Keratinocyte (primary cell): Measurements from ENCODE around the gene DSTN. TPM values are rescaled to one million over a fixed set of nuclear protein-coding genes. Genes with fewer than 3 reads are reported as not detected.

ENCODE experiments used
- DNase-seq: peaks from one replicate; pipeline ENCODE4 v3.0.0-alpha.2; 2011; ENCODE audit warnings: low read depth, missing footprints, low spot score
- FAIRE-seq: peaks from 2 replicates; lab custom pipeline; 2011; peaks lifted over from hg19 to GRCh38; lab: Jason Lieb, UNC
- H2AFZ ChIP-seq: 2 replicates; pipeline ENCODE4 v1.6.0; 2012; ENCODE audit warnings: low read length, control low read depth, inconsistent platforms; ENCODE audit not compliant: control insufficient read depth
- H3K27ac ChIP-seq: 2 replicates; pipeline ENCODE4 v1.5.1; 2011; ENCODE audit warnings: low read length; ENCODE audit not compliant: control insufficient read depth, insufficient read depth
- H3K27me3 ChIP-seq: 3 replicates; pipeline ENCODE4 v1.6.0; 2011; ENCODE audit warnings: low read length; ENCODE audit not compliant: control insufficient read depth, insufficient read depth; ENCODE audit errors: extremely low read depth
- H3K36me3 ChIP-seq, 2 experiments: 2 replicates in 1 of 2; 3 replicates in 1 of 2; pipeline ENCODE4 v1.5.1; 2011; ENCODE audit warnings: low read length in 2 of 2, mild to moderate bottlenecking in 1 of 2; ENCODE audit not compliant: control insufficient read depth in 2 of 2, insufficient read depth in 2 of 2; ENCODE audit errors: extremely low read depth in 1 of 2
- H3K4me1 ChIP-seq: 3 replicates; pipeline ENCODE4 v1.5.1; 2011; ENCODE audit warnings: low read length; ENCODE audit not compliant: control insufficient read depth, insufficient read depth; ENCODE audit errors: extremely low read depth
- H3K4me2 ChIP-seq: 3 replicates; pipeline ENCODE4 v1.6.0; 2011; ENCODE audit warnings: low read depth, low read length; ENCODE audit not compliant: control insufficient read depth, insufficient read depth; ENCODE audit errors: extremely low read depth
- H3K4me3 ChIP-seq, 3 experiments: fragments of 200-600 bp in 1 of 3; sonication (generic) in 1 of 3; 2 replicates in 2 of 3; 3 replicates in 1 of 3; pipeline ENCODE4 v1.5.1; 2011 to 2016; ENCODE audit warnings: low read length in 3 of 3, mild to moderate bottlenecking in 3 of 3, control low read depth in 2 of 3, inconsistent platforms in 1 of 3, low read depth in 1 of 3, mixed read lengths in 1 of 3, mixed run types in 1 of 3, moderate library complexity in 1 of 3; ENCODE audit not compliant: control insufficient read depth in 2 of 3, insufficient read depth in 2 of 3; ENCODE audit errors: extremely low read depth in 1 of 3
- H3K79me2 ChIP-seq: 2 replicates; pipeline ENCODE4 v1.6.0; 2012; ENCODE audit warnings: low read length; ENCODE audit not compliant: control insufficient read depth, insufficient read depth
- H3K9ac ChIP-seq: 3 replicates; pipeline ENCODE4 v1.6.0; 2011; ENCODE audit warnings: low read length; ENCODE audit not compliant: control insufficient read depth, insufficient read depth; ENCODE audit errors: extremely low read depth
- H3K9me1 ChIP-seq: 3 replicates; pipeline ENCODE4 v1.6.0; 2011; ENCODE audit warnings: low read length; ENCODE audit not compliant: control insufficient read depth, insufficient read depth; ENCODE audit errors: extremely low read depth
- H3K9me3 ChIP-seq: 2 replicates; pipeline ENCODE4 v1.5.1; 2012; ENCODE audit warnings: low read depth, low read length; ENCODE audit not compliant: control insufficient read depth
- H4K20me1 ChIP-seq: 3 replicates; pipeline ENCODE4 v1.6.0; 2011; ENCODE audit warnings: low read length; ENCODE audit not compliant: control insufficient read depth, insufficient read depth; ENCODE audit errors: extremely low read depth
- CTCF ChIP-seq, 3 experiments: IDR thresholded peaks in 1 of 3; conservative IDR thresholded peaks in 1 of 3; optimal IDR thresholded peaks in 1 of 3; 2 replicates in 2 of 3; 3 replicates in 1 of 3; pipeline versions ENCODE3 to v1.5.1; 2011; ENCODE audit warnings: low read length in 3 of 3, mild to moderate bottlenecking in 3 of 3, moderate library complexity in 2 of 3, control low read depth in 1 of 3, inconsistent platforms in 1 of 3; ENCODE audit not compliant: insufficient read depth in 2 of 3; ENCODE audit errors: extremely low read depth in 1 of 3
- EZH2 ChIP-seq: IDR thresholded peaks from one replicate; pipeline ENCODE4 v1.6.1; 2012; ENCODE audit warnings: inconsistent platforms, mild to moderate bottlenecking, low read length, moderate library complexity
- dilution Hi-C: fragments of 300-500 bp; cut with MboI; formaldehyde crosslinking; loops from one replicate; pipeline ENCODE4 v1.7.0; 2020; ENCODE audit warnings: low sequenced_read_pairs; ENCODE audit not compliant: extremely low pct_ligation_motif_present
- polyA plus RNA-seq, 5 experiments: library from polyadenylated mRNA; depleted of rRNA in 3 of 5; stranded (reverse) in 3 of 5; stranded (forward) in 1 of 5; unstranded in 1 of 5; fragments of >200 nt; gene quantifications; 1 replicate in 1 of 5; 2 replicates in 3 of 5; 3 replicates in 1 of 5; pipeline versions ENCODE4 v1.2.1 to v1.2.3, GENCODE V29; 2011 to 2012; ENCODE audit warnings: missing spikeins in 2 of 5, low read depth in 1 of 5, low replicate concordance in 1 of 5

The DSTN gene
- polyA plus RNA-seq, 1 donor (not counting 4 experiments of a cell fraction or from before 2014, with no cell fraction given) = 288 TPM

- H3K4me1 ChIP-seq = peaks cover 5% of the 10 kb centered on the region
- H3K4me2 ChIP-seq = no peak overlapping the region
- no peaks in the 10 kb centered on the region for H4K20me1 ChIP-seq
- no peak overlapping the region for H3K9ac ChIP-seq
- TF ChIP-seq CTCF (optimal IDR thresholded peaks at IDR 0.05 in 1 of 3, IDR thresholded peaks at IDR 0.05 in 1 of 3, conservative IDR thresholded peaks at IDR 0.05 in 1 of 3; ENCODE audit: extremely low read depth in 1 of 3, insufficient read depth in 2 of 3, low read length in 3 of 3) (no peak), EZH2 (no peak)
- H3K9me1 ChIP-seq = no peaks in the 10 kb centered on the region
- no peak for FAIRE-seq
- no peaks in the 10 kb centered on the region for H3K9me3 ChIP-seq
- no peak overlapping the region for H3K4me3 ChIP-seq
- H3K79me2 ChIP-seq = no peaks in the 10 kb centered on the region
- dilution Hi-C loops = no loop called here
- H2AFZ ChIP-seq = no peak overlapping the region
- H3K27me3 ChIP-seq = no peaks in the 10 kb centered on the region
- DNase-seq = no peak
- no peak overlapping the region for H3K27ac ChIP-seq
- no peaks in the 10 kb centered on the region for H3K36me3 ChIP-seq
Observed at GRCh38 chr20:17549131-17549530, 20.7 kb upstream of the DSTN start.

- Histone ChIP-seq H3K36me3 (no peaks in the 10 kb centered on the region), H3K9me3 (no peaks in the 10 kb centered on the region), H3K9ac (no peak overlapping the region), H3K9me1 (no peaks in the 10 kb centered on the region), H3K27me3 (no peaks in the 10 kb centered on the region), H3K4me2 (no peak overlapping the region), H3K27ac (no peak overlapping the region), H3K4me1 (peaks cover 34% of the 10 kb centered on the region), H3K4me3 (no peak overlapping the region), H2AFZ (no peak overlapping the region), H4K20me1 (no peaks in the 10 kb centered on the region), H3K79me2 (no peaks in the 10 kb centered on the region)
- DNase-seq (no peak), FAIRE-seq (no peak)
- dilution Hi-C loops = no loop called here
- TF ChIP-seq EZH2 (no peak), CTCF (optimal IDR thresholded peaks at IDR 0.05 in 1 of 3, IDR thresholded peaks at IDR 0.05 in 1 of 3, conservative IDR thresholded peaks at IDR 0.05 in 1 of 3; ENCODE audit: extremely low read depth in 1 of 3, insufficient read depth in 2 of 3, low read length in 3 of 3) (no peak)
Observed at GRCh38 chr20:17555106-17555505, 14.8 kb upstream of the DSTN start.
